Measurements from ENCODE around the gene ILF3. TPM values are rescaled to one million over a fixed set of nuclear protein-coding genes. Genes with fewer than 3 reads are reported as not detected.

The ILF3 gene
- total and polyA plus RNA-seq, 2 donors (not counting 3 experiments of a cell fraction or from before 2014, with no cell fraction given) = 186 to 459 TPM

DNA sequence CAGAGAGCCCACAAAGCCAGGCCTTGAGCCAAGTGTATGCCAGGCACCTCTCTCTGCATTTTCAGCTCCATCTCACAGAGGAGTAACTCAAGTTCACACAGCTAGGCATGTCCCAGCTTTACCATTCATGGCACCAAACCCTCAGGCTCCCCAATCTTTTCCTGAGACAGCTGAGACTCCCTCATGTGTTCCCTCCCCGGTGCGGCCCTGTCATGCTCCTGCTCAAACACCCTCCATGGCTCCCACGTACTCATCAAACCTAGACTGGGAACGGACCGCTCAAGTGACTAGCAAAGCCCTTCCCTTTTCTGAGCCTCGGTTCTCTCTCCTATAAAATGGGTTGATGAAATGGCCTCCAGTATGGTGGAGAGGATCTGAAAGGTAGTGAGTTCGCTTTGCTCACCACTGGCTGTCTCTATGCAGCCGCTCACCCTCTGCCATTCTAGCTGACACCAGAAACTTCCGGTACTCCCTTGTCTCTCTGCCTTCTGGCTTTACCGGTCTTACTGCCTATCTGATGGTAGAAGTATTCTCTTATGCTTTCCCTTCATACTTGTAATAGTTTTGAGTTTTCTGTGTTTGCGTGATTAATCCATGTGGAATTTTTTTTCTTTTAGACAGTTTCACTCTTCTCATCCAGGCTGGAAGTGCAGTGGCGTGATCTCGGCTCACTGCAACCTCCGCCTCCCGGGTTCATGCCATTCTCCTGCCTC lies 36.6 kb upstream of the ILF3 start:
- no TSS peak for BruUV-seq (replicated peaks)
- H3K27me3 ChIP-seq (ENCODE audit: control insufficient read depth in 2 of 2, insufficient read depth in 2 of 2, low read length in 2 of 2) = no peaks in the 10 kb centered on the region
- no peaks in the 10 kb centered on the region for H3K79me2 ChIP-seq (ENCODE audit: control insufficient read depth, insufficient read depth, low read length)
- no peak overlapping the region for H3K27ac ChIP-seq (ENCODE audit: insufficient read depth, low read depth, low read length)
- H3K4me3 ChIP-seq (replicated peaks in 1 of 3; ENCODE audit: insufficient read depth in 1 of 3, low read depth in 1 of 3, low read length in 3 of 3) = no peak overlapping the region
- dilution Hi-C loops (cut with MboI; ENCODE audit: extremely low pct_ligation_motif_present, low sequenced_read_pairs) = no loop called here
- H3K9me1 ChIP-seq (replicated peaks; ENCODE audit: control insufficient read depth, extremely low read depth, insufficient read depth, low read length) = no peaks in the 10 kb centered on the region
- no peak overlapping the region for H2AFZ ChIP-seq (ENCODE audit: low read depth, low read length)
- no peaks in the 10 kb centered on the region for H3K4me1 ChIP-seq (ENCODE audit: control insufficient read depth, extremely low read depth, insufficient read depth, low read length)
- intact Hi-C loops (cut with micrococcal nuclease) = no loop called here
- ChIA-PET POLR2A (no interaction called here), CTCF (interaction anchor here (0.8 to 3.3 kb wide), 5 partner anchors 12 to 82 kb away, joined by 3 to 15 read pairs (median 5); no protein-coding TSS in a partner anchor)
- no peak overlapping the region for H3K9ac ChIP-seq (replicated peaks; ENCODE audit: extremely low read depth, insufficient read depth, low read length)
- TF ChIP-seq MYC (IDR thresholded peaks at IDR 0.05; ENCODE audit: low read depth, low read length) (no peak), CTCF (IDR thresholded peaks at IDR 0.05; ENCODE audit: extremely low read depth in 1 of 2, insufficient read depth in 1 of 2, low read depth in 1 of 2, low read length in 2 of 2) (no peak)
- TF ChIP-seq, protein P1, sequence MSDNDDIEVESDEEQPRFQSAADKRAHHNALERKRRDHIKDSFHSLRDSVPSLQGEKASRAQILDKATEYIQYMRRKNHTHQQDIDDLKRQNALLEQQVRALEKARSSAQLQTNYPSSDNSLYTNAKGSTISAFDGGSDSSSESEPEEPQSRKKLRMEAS (IDR thresholded peaks at IDR 0.05; ENCODE audit: insufficient read depth, insufficient read length) = no peak
- H3K9me3 ChIP-seq (replicated peaks; ENCODE audit: control insufficient read depth, insufficient read depth, low read length) = no peaks in the 10 kb centered on the region
- FAIRE-seq (no peak), DNase-seq (ENCODE audit: low read depth, low spot score) (no peak)
- no peaks in the 10 kb centered on the region for H3K36me3 ChIP-seq (ENCODE audit: control insufficient read depth in 2 of 2, extremely low read depth in 1 of 2, insufficient read depth in 2 of 2, low read length in 2 of 2)
- H3K4me2 ChIP-seq (ENCODE audit: insufficient read depth, low read length) = no peak overlapping the region
- H4K20me1 ChIP-seq (replicated peaks; ENCODE audit: control insufficient read depth, extremely low read depth, insufficient read depth, low read length) = no peaks in the 10 kb centered on the region

- Histone ChIP-seq H3K4me2 (ENCODE audit: insufficient read depth, low read length) (no peak overlapping the region), H2AFZ (ENCODE audit: low read depth, low read length) (no peak overlapping the region), H3K9me1 (replicated peaks; ENCODE audit: control insufficient read depth, extremely low read depth, insufficient read depth, low read length) (no peaks in the 10 kb centered on the region), H3K27me3 (ENCODE audit: control insufficient read depth in 2 of 2, insufficient read depth in 2 of 2, low read length in 2 of 2) (no peaks in the 10 kb centered on the region), H3K9ac (replicated peaks; ENCODE audit: extremely low read depth, insufficient read depth, low read length) (no peak overlapping the region), H3K79me2 (ENCODE audit: control insufficient read depth, insufficient read depth, low read length) (no peaks in the 10 kb centered on the region), H3K4me3 (replicated peaks in 1 of 3; ENCODE audit: insufficient read depth in 1 of 3, low read depth in 1 of 3, low read length in 3 of 3) (no peak overlapping the region), H3K27ac (ENCODE audit: insufficient read depth, low read depth, low read length) (no peak overlapping the region), H3K4me1 (ENCODE audit: control insufficient read depth, extremely low read depth, insufficient read depth, low read length) (no peaks in the 10 kb centered on the region), H3K9me3 (replicated peaks; ENCODE audit: control insufficient read depth, insufficient read depth, low read length) (no peaks in the 10 kb centered on the region), H4K20me1 (replicated peaks; ENCODE audit: control insufficient read depth, extremely low read depth, insufficient read depth, low read length) (no peaks in the 10 kb centered on the region), H3K36me3 (ENCODE audit: control insufficient read depth in 2 of 2, extremely low read depth in 1 of 2, insufficient read depth in 2 of 2, low read length in 2 of 2) (no peaks in the 10 kb centered on the region)
- ChIA-PET CTCF (interaction anchor here (0.7 to 3.3 kb wide), 4 partner anchors 26 to 46 kb away, joined by 3 to 15 read pairs (median 6); no protein-coding TSS in a partner anchor), POLR2A (no interaction called here)
- no TSS peak for BruUV-seq (replicated peaks)
- intact Hi-C loops (cut with micrococcal nuclease) = no loop called here
- TF ChIP-seq CTCF (IDR thresholded peaks at IDR 0.05; ENCODE audit: extremely low read depth in 1 of 2, insufficient read depth in 1 of 2, low read depth in 1 of 2, low read length in 2 of 2) = no peak
- TF ChIP-seq MYC (IDR thresholded peaks at IDR 0.05; ENCODE audit: low read depth, low read length) = no peak
- no peak for TF ChIP-seq JUN (IDR thresholded peaks at IDR 0.05; ENCODE audit: borderline replicate concordance, insufficient read depth, insufficient read length, low read depth)
- TF ChIP-seq, protein P1 (IDR thresholded peaks at IDR 0.05; ENCODE audit: insufficient read depth, insufficient read length) = no peak
- no peak for TF ChIP-seq FOS (IDR thresholded peaks at IDR 0.05; ENCODE audit: borderline replicate concordance, insufficient read depth, low read length)
- FAIRE-seq = no peak
- no peak for DNase-seq (ENCODE audit: low read depth, low spot score)
- dilution Hi-C loops (cut with MboI; ENCODE audit: extremely low pct_ligation_motif_present, low sequenced_read_pairs) = no loop called here
Measured at GRCh38 chr19:10618846-10619245, 35.3 kb upstream of the ILF3 start.
